H9 (cell line): Measurements from ENCODE around the gene CNDP2. TPM values are rescaled to one million over a fixed set of nuclear protein-coding genes. Genes with fewer than 3 reads are reported as not detected.

Experiments used
- DNase-seq: peaks from one replicate; pipeline ENCODE4 v3.0.0-alpha.2; 2017
- H2AFZ ChIP-seq: one replicate; pipeline ENCODE4 v1.6.1; 2013; ENCODE audit warnings: mild to moderate bottlenecking, low read length, control low read depth, moderate library complexity
- H2AK5ac ChIP-seq: 2 replicates; pipeline ENCODE4 v1.6.1; 2013; ENCODE audit warnings: low read length, control low read depth, mixed read lengths; ENCODE audit not compliant: insufficient read length
- H2BK120ac ChIP-seq: one replicate; pipeline ENCODE4 v1.6.1; 2013; ENCODE audit warnings: low read depth, mild to moderate bottlenecking, low read length, control low read depth, inconsistent platforms; ENCODE audit not compliant: poor library complexity, severe bottlenecking
- H2BK12ac ChIP-seq: 2 replicates; pipeline ENCODE4 v1.6.1; 2013; ENCODE audit warnings: low read length, control low read depth, mixed read lengths, low read depth; ENCODE audit not compliant: insufficient read length
- H2BK15ac ChIP-seq: 2 replicates; pipeline ENCODE4 v1.6.1; 2013; ENCODE audit warnings: low read depth, low read length, control low read depth
- H2BK20ac ChIP-seq: one replicate; pipeline ENCODE4 v1.6.1; 2013; ENCODE audit warnings: low read depth, mild to moderate bottlenecking, low read length, control low read depth, inconsistent platforms; ENCODE audit not compliant: poor library complexity, severe bottlenecking
- H2BK5ac ChIP-seq: 2 replicates; pipeline ENCODE4 v1.6.1; 2013; ENCODE audit warnings: low read length, control low read depth, mixed read lengths; ENCODE audit not compliant: insufficient read length
- H3K14ac ChIP-seq: 2 replicates; pipeline ENCODE4 v1.6.1; 2013; ENCODE audit warnings: low read length, control low read depth; ENCODE audit not compliant: insufficient read depth
- H3K18ac ChIP-seq: 2 replicates; pipeline ENCODE4 v1.6.1; 2013; ENCODE audit warnings: low read depth, mild to moderate bottlenecking, mixed read lengths, low read length, control low read depth; ENCODE audit not compliant: insufficient read length
- H3K23ac ChIP-seq: 2 replicates; pipeline ENCODE4 v1.6.1; 2013; ENCODE audit warnings: low read length, control low read depth, mixed read lengths, low read depth; ENCODE audit not compliant: insufficient read length
- H3K23me2 ChIP-seq: 2 replicates; pipeline ENCODE4 v1.6.1; 2013; ENCODE audit warnings: low read depth, mild to moderate bottlenecking, mixed read lengths, low read length, control low read depth; ENCODE audit not compliant: insufficient read length, poor library complexity, severe bottlenecking
- H3K27ac ChIP-seq: 2 replicates; pipeline ENCODE4 v1.5.1; 2013; ENCODE audit warnings: low read length, control low read depth, mixed read lengths, low read depth; ENCODE audit not compliant: insufficient read length
- H3K27me3 ChIP-seq: 2 replicates; pipeline ENCODE4 v1.6.1; 2013; ENCODE audit warnings: low read length, control low read depth, inconsistent platforms; ENCODE audit not compliant: insufficient read depth
- H3K4ac ChIP-seq: 2 replicates; pipeline ENCODE4 v1.6.1; 2013; ENCODE audit warnings: low read depth, mild to moderate bottlenecking, control low read depth, inconsistent platforms, low read length, moderate library complexity
- H3K4me1 ChIP-seq: 2 replicates; pipeline ENCODE4 v1.6.1; 2013; ENCODE audit warnings: low read length, control low read depth, inconsistent platforms; ENCODE audit not compliant: insufficient read depth
- H3K4me2 ChIP-seq: 2 replicates; pipeline ENCODE4 v1.6.1; 2013; ENCODE audit warnings: low read length, control low read depth, mixed read lengths; ENCODE audit not compliant: insufficient read length, insufficient read depth
- H3K56ac ChIP-seq: 2 replicates; pipeline ENCODE4 v1.6.1; 2013; ENCODE audit warnings: low read depth, mild to moderate bottlenecking, mixed read lengths, low read length, control low read depth; ENCODE audit not compliant: insufficient read length
- H3K79me1 ChIP-seq: 2 replicates; pipeline ENCODE4 v1.6.1; 2013; ENCODE audit warnings: low read depth, mild to moderate bottlenecking, moderate library complexity, low read length, control low read depth, inconsistent platforms; ENCODE audit not compliant: insufficient read depth, poor library complexity, severe bottlenecking
- H3K79me2 ChIP-seq: 2 replicates; pipeline ENCODE4 v1.6.1; 2013; ENCODE audit warnings: low read length, control low read depth, inconsistent platforms; ENCODE audit not compliant: insufficient read depth
- H3K9ac ChIP-seq: 2 replicates; pipeline ENCODE4 v1.6.1; 2013; ENCODE audit warnings: low read length, control low read depth, mixed read lengths; ENCODE audit not compliant: insufficient read length; ENCODE audit errors: extremely low read depth
- H3K9me3 ChIP-seq: one replicate; pipeline ENCODE4 v1.6.1; 2013; ENCODE audit warnings: low read depth, low read length, inconsistent platforms; ENCODE audit not compliant: control insufficient read depth
- H3T11ph ChIP-seq: one replicate; pipeline ENCODE4 v1.6.1; 2013; ENCODE audit warnings: mild to moderate bottlenecking, low read length, control low read depth, inconsistent platforms
- H4K20me1 ChIP-seq: one replicate; pipeline ENCODE4 v1.6.1; 2013; ENCODE audit not compliant: control insufficient read depth, insufficient read length, insufficient read depth
- H4K5ac ChIP-seq: 2 replicates; pipeline ENCODE4 v1.6.1; 2013; ENCODE audit warnings: low read depth, mild to moderate bottlenecking, mixed read lengths, low read length, control low read depth; ENCODE audit not compliant: insufficient read length
- H4K8ac ChIP-seq: replicated peaks from 2 replicates; pipeline ENCODE4 v1.6.1; 2013; ENCODE audit warnings: low read length, control low read depth, mixed read lengths, low read depth; ENCODE audit not compliant: insufficient read length
- H4K91ac ChIP-seq: 2 replicates; pipeline ENCODE4 v1.6.1; 2013; ENCODE audit warnings: low read depth, mild to moderate bottlenecking, moderate library complexity, mixed read lengths, low read length, control low read depth; ENCODE audit not compliant: insufficient read length
- H3K27ac Mint-ChIP-seq, 3 experiments: 2 replicates in 2 of 3; 3 replicates in 1 of 3; pipeline ENCODE4 v1.8.0; 2020 to 2021; ENCODE audit warnings: mixed read lengths in 3 of 3, mild to moderate bottlenecking in 1 of 3, moderate library complexity in 1 of 3
- H3K27me3 Mint-ChIP-seq: 2 replicates; pipeline ENCODE4 v1.8.0; 2021; ENCODE audit warnings: low read depth, mild to moderate bottlenecking, moderate library complexity, mixed read lengths
- H3K36me3 Mint-ChIP-seq, 3 experiments: 2 replicates in 2 of 3; 3 replicates in 1 of 3; pipeline ENCODE4 v1.8.0; 2020 to 2021; ENCODE audit warnings: low read depth in 3 of 3, mixed read lengths in 3 of 3; ENCODE audit not compliant: insufficient read depth in 1 of 3
- H3K4me1 Mint-ChIP-seq, 2 experiments: 2 replicates each; pipeline ENCODE4 v1.8.0; 2020; ENCODE audit warnings: mixed read lengths in 2 of 2
- H3K4me3 Mint-ChIP-seq, 2 experiments: 2 replicates in 1 of 2; 3 replicates in 1 of 2; pipeline ENCODE4 v1.8.0; 2020 to 2021; ENCODE audit warnings: mild to moderate bottlenecking in 2 of 2, mixed read lengths in 2 of 2, moderate library complexity in 1 of 2
- H3K9me3 Mint-ChIP-seq, 2 experiments: 2 replicates in 1 of 2; 3 replicates in 1 of 2; pipeline ENCODE4 v1.8.0; 2020; ENCODE audit warnings: mild to moderate bottlenecking in 2 of 2, mixed read lengths in 2 of 2, moderate library complexity in 1 of 2
- CTCF ChIP-seq: fragments of 200-600 bp; sonication (generic); conservative IDR thresholded peaks from 3 replicates; pipeline ENCODE4 v1.8.0; 2021; ENCODE audit warnings: antibody characterized with exemption, mild to moderate bottlenecking
- WGBS: extraction: QIAGEN DNeasy Blood & Tissue Kit; methylation state at CpG from one replicate; pipeline ENCODE4 v1.1.7; 2013; ENCODE audit warnings: missing lambda C conversion rate, low lambda C conversion rate, mixed read lengths; ENCODE audit not compliant: insufficient read length; ENCODE audit errors: extremely low coverage; 5-methylcytosine and 5-hydroxymethylcytosine counted together
- total RNA-seq: library from RNA; stranded (reverse); gene quantifications from 2 replicates; pipeline ENCODE4 v1.2.1, GENCODE V29; 2021

The CNDP2 gene
- total RNA-seq, 1 experiment from 2014 or later, result 212 TPM

DNA sequence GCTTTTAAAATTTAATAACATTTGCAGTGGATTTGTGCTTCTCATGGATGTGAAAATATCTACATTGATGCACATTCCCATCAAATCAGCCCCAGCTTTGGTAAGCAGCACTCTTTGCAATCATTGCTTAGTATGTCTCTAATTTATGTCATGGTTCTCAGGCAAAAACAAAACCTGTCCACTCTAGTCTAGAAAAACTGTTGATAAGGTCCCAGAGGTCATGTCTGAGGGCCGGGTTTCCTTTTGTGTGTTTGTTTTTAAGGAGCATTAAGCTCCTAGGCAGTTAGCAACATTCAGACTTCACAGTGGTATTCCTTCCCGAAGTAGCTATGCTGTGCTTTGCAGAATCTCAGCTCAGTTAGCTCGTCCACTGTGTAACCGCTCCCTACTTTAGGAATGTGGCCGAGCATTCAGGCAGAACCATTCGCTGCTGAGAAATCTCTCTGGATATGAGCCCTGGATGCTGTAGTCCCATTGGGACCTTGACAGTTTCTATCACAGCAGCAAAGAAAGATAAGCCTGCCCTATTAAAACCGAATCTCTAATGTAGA is 43.1 kb upstream of the CNDP2 start:
- Mint-ChIP-seq H3K36me3 (no peaks in the 10 kb centered on the region; a peak in 1 of 7 replicates), H3K27me3 (peaks cover 49% of the 10 kb centered on the region), H3K27ac (no peak overlapping the region), H3K4me1 (peaks cover 10 to 14% of the 10 kb centered on the region in 2 experiments), H3K4me3 (no peak overlapping the region), H3K9me3 (no peaks in the 10 kb centered on the region; a peak in 2 of 5 replicates)
- H3K18ac ChIP-seq, result no peak overlapping the region
- H3K9me3 ChIP-seq, result no peaks in the 10 kb centered on the region
- no peak for TF ChIP-seq CTCF
- H2BK5ac ChIP-seq, result no peak overlapping the region
- no peak overlapping the region for H3T11ph ChIP-seq
- H3K4ac ChIP-seq, result no peak overlapping the region
- H3K23me2 ChIP-seq, result peaks cover 6% of the 10 kb centered on the region
- H3K27me3 ChIP-seq, result peaks cover 20% of the 10 kb centered on the region; the same call in 1 of the 2 replicates
- H4K8ac ChIP-seq, result no peak overlapping the region
- H4K20me1 ChIP-seq, result no peaks in the 10 kb centered on the region
- H2BK120ac ChIP-seq, result no peak overlapping the region
- H2AFZ ChIP-seq, result no peak overlapping the region
- WGBS, result no CpG with 5 or more reads among the region's 7 CpGs
- H3K4me1 ChIP-seq, result no peaks in the 10 kb centered on the region; the same call in 1 of the 2 replicates
- no peak overlapping the region for H3K27ac ChIP-seq
- no peaks in the 10 kb centered on the region for H3K79me1 ChIP-seq
- H4K91ac ChIP-seq, result no peak overlapping the region
- no peak overlapping the region for H3K4me2 ChIP-seq
- DNase-seq, result no peak
- H2BK15ac ChIP-seq, result no peak overlapping the region
- no peak overlapping the region for H3K23ac ChIP-seq
- no peak overlapping the region for H2BK20ac ChIP-seq
- H3K79me2 ChIP-seq, result no peaks in the 10 kb centered on the region
- no peak overlapping the region for H3K14ac ChIP-seq
- H2AK5ac ChIP-seq, result no peak overlapping the region
- no peak overlapping the region for H2BK12ac ChIP-seq
- H4K5ac ChIP-seq, result no peak overlapping the region
- no peak overlapping the region for H3K9ac ChIP-seq
- H3K56ac ChIP-seq, result no peak overlapping the region
